ENCODE results near the gene IGSF21.

IGSF21 gene

DNA sequence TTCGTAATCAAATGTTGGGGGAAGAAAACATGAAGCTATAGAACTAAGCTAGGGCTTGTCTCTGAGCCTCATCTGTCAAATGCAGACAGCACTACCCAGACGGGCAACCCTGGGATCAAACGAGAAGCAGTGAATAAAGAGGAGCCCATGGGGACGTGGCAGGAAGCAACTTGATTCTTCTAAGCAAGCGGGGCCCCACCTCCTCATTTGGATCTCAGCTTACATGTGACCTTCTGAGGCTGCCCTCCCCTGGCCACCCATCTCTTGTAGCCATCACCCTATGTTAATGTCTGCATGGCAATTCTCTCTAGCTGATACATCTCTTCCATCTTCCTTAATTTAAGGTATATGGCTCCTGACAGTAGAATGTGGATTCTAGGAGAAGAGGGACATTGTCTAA is 171.3 kb downstream of the IGSF21 start:
- no peak for DNase-seq

DNA sequence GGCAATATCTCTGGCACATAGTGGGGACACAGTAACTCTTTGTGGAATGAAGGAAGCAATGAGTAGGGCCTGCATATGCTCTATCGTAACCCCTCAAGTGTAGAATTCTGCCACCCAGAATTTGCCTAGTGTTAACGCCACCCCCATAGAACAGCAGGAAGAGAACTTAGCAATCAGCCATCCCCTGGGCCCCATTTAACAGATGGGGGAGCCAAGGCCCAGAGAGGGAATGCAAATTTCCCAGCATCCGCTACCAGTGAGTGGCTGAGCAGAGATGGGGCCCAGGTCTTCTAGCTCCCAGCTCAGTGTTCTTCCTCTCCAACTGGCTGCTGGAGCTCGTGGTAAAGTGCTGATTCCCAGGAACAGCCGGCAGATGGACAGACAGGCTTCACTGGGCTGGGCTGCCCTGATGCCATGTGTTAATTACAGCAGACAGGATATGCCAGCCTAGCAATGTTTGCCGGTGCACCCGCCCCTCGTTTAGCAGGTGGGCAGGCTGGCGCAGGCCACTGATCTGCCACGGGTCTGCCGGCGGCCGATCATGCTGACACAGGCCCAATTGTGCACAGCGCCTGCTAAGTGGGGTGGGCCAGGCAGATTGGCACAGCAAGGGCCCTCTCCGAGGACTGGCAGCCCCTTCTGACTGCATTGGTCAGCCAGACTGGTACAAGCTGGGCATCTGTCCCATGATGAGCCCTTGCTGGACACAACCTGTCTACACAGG is 171.9 kb downstream of the IGSF21 start:
- no peak for DNase-seq

DNA sequence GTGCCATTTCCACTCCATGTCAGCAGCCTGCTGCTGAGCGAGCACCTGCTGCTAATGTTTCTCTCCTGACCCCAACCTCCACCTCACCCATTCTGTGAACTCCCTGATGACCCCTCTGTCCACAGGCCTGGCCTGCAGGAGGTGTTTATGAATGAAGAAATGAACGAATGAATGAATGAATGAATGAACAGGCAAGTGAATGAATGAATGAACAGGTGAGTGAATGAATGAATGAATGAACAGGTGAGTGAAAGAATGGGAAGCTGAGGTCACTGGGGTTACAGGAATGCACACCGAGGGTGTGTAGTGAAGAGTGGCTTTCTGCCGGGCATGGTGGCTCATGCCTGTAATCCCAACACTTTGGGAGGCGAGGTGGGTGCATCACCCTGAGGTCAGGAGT is 173.4 kb downstream of the IGSF21 start:
- no peak for DNase-seq

DNA sequence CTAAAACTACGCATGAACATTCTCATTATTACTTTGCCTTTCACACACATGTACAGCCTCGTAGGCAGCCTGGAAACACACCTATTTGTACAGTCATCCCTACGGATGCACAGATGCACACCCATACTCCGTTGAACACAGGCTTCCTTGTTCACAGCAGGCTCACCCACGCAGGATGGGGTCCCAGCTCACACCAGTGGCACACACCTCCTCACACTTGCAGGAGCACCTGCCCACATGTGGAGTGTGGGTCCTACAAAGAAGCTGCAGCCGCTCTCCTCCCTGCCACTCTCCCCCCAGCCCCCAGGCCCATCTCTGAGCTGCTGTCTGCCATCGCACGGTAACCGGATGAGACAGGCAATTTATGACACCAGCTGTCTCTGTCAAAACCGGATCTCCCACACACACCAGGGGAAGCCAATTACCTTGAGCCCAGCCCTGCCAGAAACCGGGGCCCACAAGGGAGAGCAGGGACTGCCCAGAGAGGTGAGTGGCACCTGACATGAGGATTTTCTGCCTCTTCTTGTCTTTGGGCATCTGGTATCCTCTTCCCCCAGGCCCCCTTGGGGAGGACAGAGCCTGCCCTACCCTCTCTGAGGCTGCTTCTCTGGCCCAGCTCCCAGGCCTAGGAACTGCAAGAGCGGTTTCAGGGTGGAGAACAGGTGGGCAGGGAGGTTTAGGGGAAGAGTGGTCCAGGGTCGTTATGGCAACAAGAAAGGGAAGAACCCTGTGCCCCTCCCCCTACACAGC is 175.4 kb downstream of the IGSF21 start:
- DNase-seq = no peak

DNA sequence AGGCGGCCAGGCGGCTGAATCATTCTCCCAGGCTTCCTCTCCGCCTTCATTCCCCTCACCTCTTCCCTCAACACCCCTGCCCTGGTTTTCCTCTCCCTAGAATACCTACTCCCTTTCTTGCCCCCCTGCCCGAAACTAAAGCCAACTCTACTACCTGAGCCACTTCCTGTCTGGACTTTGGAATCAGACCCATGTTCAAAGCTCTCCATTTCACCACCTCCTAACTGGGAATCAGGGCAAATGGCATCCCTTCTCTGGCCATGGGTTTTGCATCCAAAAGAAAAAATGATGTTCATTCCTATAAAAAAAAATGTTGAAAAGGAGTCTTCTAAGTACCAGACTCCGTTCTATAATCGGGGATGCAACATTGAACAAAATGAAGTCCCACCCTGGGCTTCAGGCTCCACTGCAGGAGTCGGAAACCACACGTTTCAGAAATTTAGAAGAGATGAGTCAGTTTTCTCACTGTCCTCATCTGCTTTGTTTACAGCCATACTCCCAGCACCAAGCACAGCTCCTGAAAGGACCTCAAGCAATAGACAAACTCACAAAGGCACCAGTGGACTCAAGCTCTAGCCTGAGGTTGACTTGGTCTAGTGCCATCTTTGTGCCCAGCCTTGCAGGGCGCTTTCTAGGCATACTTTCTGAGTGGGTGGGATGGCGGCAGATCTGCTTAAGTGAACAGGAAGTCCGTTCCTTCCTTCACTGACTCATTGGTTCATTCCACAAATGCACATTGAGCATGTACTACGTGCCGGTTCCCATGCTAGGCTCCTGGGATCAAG is 176.2 kb downstream of the IGSF21 start:
- DNase-seq = no peak

DNA sequence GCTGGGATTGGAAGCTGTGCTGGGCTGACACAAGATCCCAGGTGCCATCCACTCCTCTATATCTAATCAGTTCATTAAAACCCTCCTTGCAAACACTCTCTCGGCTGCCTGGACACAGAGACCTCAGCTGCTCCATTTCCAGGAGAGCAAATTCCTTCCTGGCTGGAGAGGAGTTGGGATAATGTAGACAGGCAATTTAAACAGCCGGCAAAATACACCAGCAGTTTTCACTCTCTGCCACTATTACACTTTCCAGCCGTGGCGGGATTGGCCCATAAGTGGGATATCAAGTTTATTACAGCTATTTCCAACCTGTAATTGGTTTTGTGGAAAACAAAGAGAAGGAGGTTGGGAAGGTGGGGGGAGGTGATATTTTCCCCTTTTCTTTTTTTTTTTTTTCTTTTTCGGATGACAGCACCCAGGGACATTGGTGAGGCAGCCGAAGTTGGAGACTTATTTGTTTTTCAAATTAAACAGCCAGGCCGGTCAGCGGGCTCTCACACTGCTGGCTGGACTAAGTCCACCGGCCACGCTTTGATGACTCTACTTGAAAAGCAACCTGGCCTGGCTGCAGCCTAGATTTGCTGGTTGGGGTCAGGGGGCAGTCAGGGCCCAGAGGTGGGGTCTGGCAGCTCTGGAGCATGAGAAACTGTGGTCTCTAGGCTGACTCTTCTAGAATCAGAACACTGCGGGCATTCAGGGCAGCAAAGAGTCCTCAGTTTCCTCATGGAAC is 177.4 kb downstream of the IGSF21 start:
- no peak for DNase-seq

DNA sequence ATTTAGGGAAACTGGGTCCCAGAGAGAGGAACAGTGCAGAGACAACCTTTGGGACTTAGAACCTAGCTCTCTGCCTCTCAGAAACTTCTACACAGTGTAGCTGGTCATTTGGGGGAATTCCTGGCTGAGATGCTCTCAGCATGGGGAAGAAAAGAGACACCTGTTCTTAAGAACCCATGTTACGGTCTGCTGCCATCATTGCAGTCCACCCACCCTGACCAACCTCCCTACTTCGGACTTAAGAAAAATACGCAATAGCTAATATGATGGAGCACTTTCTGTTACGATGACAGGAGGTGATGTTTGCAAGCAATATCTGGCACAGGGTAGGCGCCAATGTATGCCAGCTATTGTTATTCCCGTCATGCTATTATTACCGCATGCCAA is 177.9 kb downstream of the IGSF21 start:
- no peak for DNase-seq

DNA sequence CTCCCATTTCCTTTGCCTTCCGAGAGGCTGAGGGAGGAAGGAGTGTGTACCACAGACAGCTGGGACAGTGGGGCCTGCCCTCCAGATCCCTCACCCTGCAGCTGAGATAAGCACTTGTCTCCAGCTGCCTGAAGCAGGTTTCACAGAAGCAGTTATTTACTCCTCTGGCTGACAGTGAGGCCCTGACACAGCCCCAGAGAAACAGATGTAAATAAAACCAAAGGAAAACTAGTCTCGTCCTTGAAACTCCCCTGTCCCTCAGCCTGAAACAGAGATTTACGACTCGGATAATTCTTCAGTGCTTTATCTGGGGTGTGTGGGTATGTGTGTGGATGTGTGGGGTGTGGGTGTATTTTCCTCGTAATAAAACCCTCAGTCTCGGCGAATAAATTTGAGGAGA is 181.1 kb downstream of the IGSF21 start:
- no peak for DNase-seq

DNA sequence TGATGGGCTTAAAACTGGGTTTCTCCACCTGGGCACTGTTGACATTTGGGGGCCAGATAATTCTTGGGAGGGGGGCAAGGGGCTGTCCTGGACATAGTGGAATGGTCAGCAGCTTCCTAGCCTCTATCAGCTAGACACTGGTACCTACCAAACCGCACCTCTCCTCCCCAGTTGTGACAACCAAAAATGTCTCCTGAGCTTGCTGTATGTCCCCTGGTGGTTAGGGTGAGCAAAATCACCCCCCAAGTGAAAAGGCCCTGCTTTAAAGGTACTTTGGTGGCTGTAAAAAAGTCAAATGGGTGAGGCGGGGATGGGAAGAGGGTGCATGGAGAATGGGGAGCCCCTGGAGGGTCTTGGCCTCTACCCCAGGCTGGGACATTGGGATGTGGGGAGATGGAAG is 182.0 kb downstream of the IGSF21 start:
- no peak for DNase-seq

DNA sequence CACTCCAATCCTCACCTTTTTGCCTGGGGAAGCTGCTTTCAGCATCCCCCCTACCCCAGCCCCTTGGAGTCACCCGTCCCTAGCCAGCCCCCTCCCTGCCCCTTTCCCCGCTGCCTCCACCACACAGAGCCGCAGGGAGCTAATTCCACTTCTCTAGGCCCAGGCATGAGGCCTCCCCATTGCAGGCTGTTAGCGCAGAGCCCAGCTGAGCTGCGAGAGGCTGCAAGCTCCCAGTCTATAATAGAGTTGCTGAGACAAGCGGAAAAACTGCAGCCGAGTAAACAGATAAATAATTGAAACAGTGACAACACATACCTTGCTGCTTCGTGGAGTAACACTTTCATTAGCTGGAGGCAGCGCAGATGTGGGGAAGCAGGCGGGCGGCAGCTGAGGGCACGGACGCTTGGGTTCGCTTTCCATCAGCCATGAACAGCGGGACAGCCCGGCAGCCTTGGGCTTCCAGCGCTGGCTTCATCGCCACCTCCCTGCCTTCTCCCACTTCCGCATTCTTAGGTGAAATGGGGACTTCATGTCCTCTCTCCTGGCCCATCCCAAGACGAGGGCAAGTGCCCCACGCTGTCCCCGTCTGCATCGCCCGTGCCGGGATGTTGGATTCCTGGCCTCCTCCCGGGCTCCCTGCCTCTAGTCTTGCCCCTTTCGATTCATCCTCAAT is 183.3 kb downstream of the IGSF21 start:
- no peak for DNase-seq

DNA sequence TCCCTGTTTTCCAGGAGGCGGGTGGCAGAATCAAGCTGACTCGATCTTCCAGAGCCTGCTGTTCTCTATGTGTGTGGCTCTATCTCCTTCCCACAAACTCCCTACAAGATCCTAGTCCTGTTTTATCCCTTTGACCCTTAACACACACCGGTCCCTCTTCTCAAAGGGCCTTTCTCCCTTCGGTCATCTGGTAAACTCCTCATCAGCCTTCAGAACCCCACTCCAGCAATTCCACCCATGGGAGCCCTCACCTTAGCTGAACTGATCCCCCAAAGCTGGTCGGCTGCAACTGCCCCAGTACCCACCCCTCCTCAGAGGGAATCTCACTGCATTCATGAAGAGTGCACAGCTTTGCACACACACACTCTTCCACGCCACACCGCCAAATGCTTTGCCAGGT is 184.9 kb downstream of the IGSF21 start:
- no peak for DNase-seq

DNA sequence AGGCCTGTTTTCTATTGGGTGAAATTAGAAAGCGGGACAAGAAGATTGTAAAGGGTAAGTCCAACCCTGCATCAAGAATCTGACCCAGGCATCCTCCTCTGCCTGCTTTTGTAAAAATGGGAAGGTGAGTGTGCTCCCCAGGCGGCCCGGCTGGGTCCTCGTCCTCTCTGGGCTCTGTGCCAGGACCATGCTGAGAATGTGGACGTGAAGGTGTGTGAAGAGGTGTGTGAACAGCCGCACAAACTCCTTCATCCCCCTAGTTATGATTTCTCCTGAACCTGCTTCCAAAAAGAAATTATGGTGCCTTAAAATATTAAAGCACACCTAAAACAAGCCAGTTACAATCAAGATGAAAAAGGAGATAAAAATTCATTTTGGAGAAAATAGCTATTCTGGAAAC is 185.7 kb downstream of the IGSF21 start:
- DNase-seq = peak; percentile 24

DNA sequence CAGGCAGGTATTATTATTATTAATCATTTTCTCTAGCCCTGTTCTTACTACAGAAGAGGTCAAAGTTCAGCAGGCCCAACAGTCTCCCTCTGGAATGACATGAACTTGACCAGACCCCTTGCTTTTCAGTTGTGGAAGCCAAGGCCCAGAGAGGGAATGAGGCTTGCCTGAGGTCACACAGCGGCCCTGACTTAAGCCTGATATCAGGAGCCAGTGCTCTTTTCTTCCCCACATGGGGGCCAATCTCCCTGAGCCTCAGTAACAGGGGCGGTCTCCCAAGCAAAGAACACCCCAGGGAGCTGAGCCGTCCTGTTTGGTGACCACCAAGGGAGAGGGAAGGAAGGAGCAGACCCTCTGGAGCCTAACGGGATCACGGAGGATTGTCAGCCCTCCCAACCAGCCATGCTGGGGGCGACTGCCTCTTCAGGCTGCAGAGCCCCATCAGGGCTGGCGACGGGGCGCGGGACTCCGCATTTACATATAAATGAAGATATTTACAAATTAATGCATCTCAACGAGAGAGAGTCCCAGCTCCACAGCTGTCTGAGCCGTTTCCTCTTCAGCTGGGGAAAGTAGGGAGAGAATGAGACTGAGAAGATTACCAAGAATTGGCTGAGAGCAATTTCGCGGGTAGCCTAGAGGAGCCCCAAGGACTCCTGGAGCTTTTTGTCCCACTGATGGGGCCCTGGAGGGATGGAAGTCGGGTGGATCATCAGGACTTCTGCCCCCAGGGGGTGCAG is 187.0 kb downstream of the IGSF21 start:
- DNase-seq = no peak

DNA sequence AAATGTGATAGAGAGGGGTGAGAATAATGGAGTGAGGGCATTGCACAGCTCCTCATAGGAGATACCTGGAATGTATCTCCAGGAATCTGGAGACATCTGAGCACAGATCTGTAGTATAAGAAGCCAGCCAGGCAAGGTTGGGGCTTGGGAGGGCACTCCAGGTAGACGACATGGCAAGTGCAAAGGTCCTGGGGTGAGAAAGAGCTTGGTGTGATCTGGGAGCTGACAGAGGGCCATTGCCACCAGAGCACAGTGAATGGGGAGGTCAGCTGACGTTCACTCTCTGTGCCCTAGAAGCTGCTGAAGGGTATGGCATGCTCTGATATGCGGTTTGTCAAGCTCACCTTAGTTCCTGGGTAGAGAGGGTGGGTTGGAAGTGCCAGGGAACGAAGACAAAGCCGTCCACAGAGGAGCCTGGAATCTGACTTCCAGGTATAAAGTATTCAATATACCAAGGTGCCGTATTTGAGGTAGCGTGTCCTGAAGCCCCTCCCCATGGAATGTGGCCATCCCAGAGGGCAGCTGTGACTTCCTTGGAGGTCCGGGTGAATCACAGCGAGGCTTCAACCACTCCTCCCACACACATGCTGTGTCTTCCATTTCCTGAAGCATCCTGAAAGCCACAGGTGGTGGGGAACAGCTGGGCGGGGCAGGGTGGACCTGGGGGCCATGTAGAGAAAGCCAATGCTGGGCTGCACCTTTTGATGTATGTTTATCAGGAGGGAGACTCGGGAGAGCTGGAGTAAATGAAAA is 190.5 kb downstream of the IGSF21 start:
- DNase-seq = no peak

DNA sequence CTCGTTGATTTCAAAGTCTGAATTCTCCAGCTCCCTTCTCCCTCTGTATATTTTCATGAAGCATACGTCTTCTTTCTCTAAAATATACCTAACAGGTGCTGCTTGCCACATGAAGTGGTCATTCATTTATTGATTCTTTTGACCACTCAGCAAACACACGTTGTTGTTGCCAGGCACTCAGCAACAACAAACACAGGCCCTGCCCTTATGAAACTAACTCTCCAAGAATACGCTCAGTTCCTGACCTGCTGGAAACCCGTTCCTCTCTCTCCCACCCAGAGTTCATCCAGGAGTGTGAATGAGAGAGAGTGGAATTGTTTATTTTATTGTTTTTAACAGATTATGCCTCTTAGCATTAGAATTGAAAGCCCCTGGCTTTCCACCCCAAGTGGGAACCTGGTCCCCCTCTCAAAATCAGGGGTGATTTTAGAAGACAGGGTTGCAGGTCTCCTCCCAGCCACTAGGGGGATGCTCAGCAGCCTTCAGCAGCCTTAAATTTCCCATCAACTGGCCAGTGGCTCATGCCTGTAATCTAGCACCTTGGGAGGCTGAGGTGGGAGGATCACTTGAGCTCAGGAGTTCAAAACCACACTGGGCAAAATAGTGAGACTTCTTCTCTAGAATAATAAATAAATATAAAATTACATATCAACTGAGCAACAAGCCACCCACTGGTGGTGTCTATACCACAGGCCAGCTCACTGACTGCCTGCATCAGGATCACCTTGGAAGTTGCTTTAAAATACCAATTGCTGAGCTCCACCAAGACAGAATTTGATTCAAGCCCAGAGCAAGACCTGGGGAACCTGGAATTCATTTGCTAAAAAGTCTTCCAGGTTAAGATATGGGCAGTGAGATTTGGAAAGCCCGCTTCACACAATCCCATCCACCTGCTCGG is 192.1 kb downstream of the IGSF21 start:
- DNase-seq = no peak

DNA sequence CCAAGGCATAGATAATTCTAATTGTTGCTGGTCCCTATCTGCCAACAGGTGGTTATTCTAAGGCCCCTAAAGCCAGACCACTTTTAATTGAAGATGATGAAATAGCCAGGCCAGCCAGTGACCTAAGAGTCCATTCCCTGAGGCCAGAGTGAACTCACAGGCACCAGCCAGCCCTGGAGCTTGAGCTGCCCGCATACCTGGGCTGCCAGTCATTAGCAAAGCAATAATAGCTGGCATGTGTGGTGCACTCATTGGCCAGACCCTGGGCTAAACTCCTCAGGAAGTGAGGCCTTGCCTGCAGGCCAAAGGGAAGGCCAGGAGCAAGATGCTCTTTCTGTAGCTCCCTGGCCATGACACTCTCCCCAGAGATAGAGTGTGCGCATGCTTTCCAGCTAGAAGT is 192.8 kb downstream of the IGSF21 start:
- no peak for DNase-seq

DNA sequence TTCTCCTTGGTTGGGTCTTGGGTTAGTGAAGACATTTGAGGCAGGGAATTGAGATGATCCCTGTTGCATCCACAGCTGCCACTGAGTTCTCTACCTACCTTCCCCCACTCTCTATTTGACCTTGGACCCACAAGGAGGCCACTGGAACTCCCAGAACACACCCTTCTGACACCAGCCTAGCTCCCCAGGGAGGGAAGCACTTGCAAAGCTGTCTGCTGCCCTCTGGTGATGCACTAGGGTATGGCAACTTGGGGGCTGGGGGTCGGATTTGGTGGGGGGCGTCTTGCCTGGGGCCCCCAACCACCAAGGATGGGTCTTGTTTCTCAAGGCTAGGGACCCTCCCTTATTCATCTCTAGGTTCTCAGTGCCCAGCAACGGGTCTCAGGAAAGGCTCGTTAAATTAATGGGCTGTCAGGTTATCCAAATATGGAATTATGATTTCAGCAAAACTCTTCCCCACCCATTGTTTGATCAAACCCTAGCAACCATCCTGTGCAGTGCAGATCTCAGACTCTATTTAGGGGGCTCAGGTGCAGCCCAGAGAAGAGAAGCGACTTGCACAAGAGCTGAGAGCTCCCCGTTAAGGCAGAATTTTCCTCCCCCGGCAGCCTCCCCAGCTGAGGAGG is 195.3 kb downstream of the IGSF21 start:
- no peak for DNase-seq

DNA sequence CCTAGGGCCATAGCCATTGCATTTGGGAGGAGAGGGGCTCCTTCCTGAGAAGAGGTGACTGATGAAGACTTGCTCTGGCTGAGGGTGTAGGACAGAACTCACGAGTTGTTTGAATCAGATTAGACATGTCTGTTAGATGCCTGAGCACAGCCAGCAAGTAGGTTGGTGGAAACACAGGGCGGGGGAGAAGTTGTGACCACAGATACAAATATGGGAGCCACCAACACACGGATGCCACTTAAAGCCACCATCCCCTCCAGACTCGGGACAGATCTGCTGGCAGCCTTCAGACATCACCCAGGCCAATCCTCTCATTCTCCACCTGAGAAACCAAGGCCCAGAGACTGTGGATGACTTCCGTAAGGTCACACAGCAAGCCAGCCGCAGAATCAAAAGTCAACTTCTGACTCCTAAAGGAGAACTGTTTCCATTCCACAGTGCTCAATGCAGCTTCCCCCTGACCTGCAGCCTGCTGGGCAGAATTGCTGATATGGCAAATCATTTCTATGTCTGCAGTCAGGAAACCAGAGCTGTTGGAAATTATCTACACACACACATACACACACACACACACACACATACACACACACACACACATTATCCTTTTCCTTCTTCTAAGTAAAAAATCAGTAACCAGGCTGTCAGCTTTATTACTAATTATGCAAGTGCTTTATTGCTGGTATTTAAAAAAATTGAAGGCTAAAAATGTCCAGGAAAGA is 196.7 kb downstream of the IGSF21 start:
- DNase-seq = no peak

Measured in COR-L47 (cell line).